Activated CD8-positive, alpha-beta T cell treated with anti-CD3 and anti-CD28 coated beads, Interleukin-2, amount 10 ng/mL, durations not matched to agents 7 days and 5 days (primary cell): ENCODE measurements around the gene SLC28A1. TPM values are rescaled to one million over a fixed set of nuclear protein-coding genes. Genes with fewer than 3 reads are reported as not detected.
"Not testable (repeated sequence)": the region's sequence is repeated elsewhere in the genome, so short reads cannot be mapped to it uniquely, and the experiment has no call there.

ENCODE experiments used
- ATAC-seq: fragments of 150-1000 bp; cut with Tn5 transposase; one replicate; pipeline ENCODE4 v1.10.0; 2021; ENCODE audit warnings: moderate library complexity
- CTCF ChIA-PET: fragments of 350-600 bp; sonication (Branson Sonifier 250); formaldehyde crosslinking; loops from one replicate; lab custom pipeline; 2021; ENCODE audit warnings: antibody characterized with exemption; lab: Charles Lee
- POLR2A ChIA-PET: fragments of 350-600 bp; sonication (Branson Sonifier 250); formaldehyde crosslinking; loops from one replicate; lab custom pipeline; 2021; ENCODE audit warnings: antibody characterized with exemption; lab: Charles Lee
- DNase-seq: peaks from one replicate; pipeline ENCODE4 v3.0.0-alpha.2; 2020
- H3K27ac Mint-ChIP-seq: one replicate; pipeline ENCODE4 v1.8.0; 2021; ENCODE audit warnings: mild to moderate bottlenecking, mixed read lengths
- H3K27me3 Mint-ChIP-seq: one replicate; pipeline ENCODE4 v1.8.0; 2021; ENCODE audit warnings: low read depth, mixed read lengths
- H3K36me3 Mint-ChIP-seq: one replicate; pipeline ENCODE4 v1.8.0; 2021; ENCODE audit warnings: low read depth, mixed read lengths
- H3K4me1 Mint-ChIP-seq: one replicate; pipeline ENCODE4 v1.8.0; 2021; ENCODE audit warnings: low read depth, mixed read lengths
- H3K4me3 Mint-ChIP-seq: one replicate; pipeline ENCODE4 v1.8.0; 2021; ENCODE audit warnings: mild to moderate bottlenecking, mixed read lengths
- H3K9me3 Mint-ChIP-seq: one replicate; pipeline ENCODE4 v1.8.0; 2022; ENCODE audit warnings: mixed read lengths; ENCODE audit not compliant: insufficient read depth
- total RNA-seq, 2 experiments: library from RNA; stranded (reverse); gene quantifications; one replicate each; pipeline ENCODE4 v1.2.3, GENCODE V29; 2021

The SLC28A1 gene
- total RNA-seq, 2 experiments from 2014 or later, result not detected

GRCh38 chr15:84917452-84917851 is 33.0 kb downstream of the SLC28A1 start:
- no peaks in the 10 kb centered on the region for H3K27me3 Mint-ChIP-seq
- no peaks in the 10 kb centered on the region for H3K9me3 Mint-ChIP-seq
- ATAC-seq (no peak), DNase-seq (no peak)
- ChIA-PET CTCF (interaction anchor here (0.9 kb wide), 1 partner anchor 39 kb away, joined by 5 read pairs; no protein-coding TSS in a partner anchor), POLR2A (no interaction called here)
- peaks cover 22% of the 10 kb centered on the region for H3K4me1 Mint-ChIP-seq
- H3K36me3 Mint-ChIP-seq, result peaks cover 2% of the 10 kb centered on the region
- H3K27ac Mint-ChIP-seq, result peak overlapping the region; percentile 3
- H3K4me3 Mint-ChIP-seq, result no peak overlapping the region

- no peak for ATAC-seq
- POLR2A ChIA-PET, result no interaction called here
- DNase-seq, result no peak
- H3K4me3 Mint-ChIP-seq, result no peak overlapping the region
- H3K4me1 Mint-ChIP-seq, result peaks cover 16% of the 10 kb centered on the region
- H3K27me3 Mint-ChIP-seq, result no peaks in the 10 kb centered on the region
- H3K27ac Mint-ChIP-seq, result no peak overlapping the region
- CTCF ChIA-PET, result interaction anchor here (1.0 to 2.0 kb wide), 2 partner anchors 9 to 74 kb away, joined by 4 to 8 read pairs; no protein-coding TSS in a partner anchor
- H3K36me3 Mint-ChIP-seq, result peaks cover 2% of the 10 kb centered on the region
- H3K9me3 Mint-ChIP-seq, result no peaks in the 10 kb centered on the region
Observed at GRCh38 chr15:84919106-84919667, 34.7 kb downstream of the SLC28A1 start.

- Mint-ChIP-seq H3K27ac (no peak overlapping the region), H3K4me1 (no peaks in the 10 kb centered on the region), H3K27me3 (no peaks in the 10 kb centered on the region), H3K9me3 (no peaks in the 10 kb centered on the region), H3K4me3 (no peak overlapping the region), H3K36me3 (no peaks in the 10 kb centered on the region)
- DNase-seq (no peak), ATAC-seq (no peak)
- ChIA-PET POLR2A (no interaction called here), CTCF (no interaction called here)
Observed at GRCh38 chr15:84921121-84921520, 36.7 kb downstream of the SLC28A1 start.

DNA sequence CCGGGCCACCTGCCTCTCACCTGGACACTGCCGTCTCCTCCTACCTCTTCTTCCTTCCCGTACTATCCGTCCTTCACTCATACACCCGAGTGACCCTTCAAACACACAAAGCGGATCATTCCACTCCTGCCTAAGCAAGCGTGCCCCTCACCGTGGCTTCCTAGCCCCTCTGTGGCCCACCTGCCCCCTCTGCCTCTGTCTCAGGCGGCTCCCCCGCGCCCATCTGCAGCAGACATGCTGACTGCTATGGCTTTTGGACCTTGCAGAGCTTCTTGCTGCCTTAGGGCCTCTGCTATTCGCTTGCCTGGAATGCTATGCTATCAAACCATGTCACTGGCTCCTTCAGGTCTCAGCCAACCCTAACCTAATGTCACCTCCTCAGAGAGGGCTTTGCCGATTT is 38.1 kb downstream of the SLC28A1 start:
- POLR2A ChIA-PET, result no interaction called here
- Mint-ChIP-seq H3K4me1 (no peaks in the 10 kb centered on the region), H3K36me3 (no peaks in the 10 kb centered on the region), H3K27ac (peak overlapping the region; percentile 16), H3K4me3 (no peak overlapping the region), H3K9me3 (no peaks in the 10 kb centered on the region), H3K27me3 (no peaks in the 10 kb centered on the region)
- CTCF ChIA-PET, result interaction anchor here (1.2 kb wide), 1 partner anchor 324 kb away, joined by 3 read pairs; no protein-coding TSS in a partner anchor
- DNase-seq, result no peak
- ATAC-seq, result no peak

DNA sequence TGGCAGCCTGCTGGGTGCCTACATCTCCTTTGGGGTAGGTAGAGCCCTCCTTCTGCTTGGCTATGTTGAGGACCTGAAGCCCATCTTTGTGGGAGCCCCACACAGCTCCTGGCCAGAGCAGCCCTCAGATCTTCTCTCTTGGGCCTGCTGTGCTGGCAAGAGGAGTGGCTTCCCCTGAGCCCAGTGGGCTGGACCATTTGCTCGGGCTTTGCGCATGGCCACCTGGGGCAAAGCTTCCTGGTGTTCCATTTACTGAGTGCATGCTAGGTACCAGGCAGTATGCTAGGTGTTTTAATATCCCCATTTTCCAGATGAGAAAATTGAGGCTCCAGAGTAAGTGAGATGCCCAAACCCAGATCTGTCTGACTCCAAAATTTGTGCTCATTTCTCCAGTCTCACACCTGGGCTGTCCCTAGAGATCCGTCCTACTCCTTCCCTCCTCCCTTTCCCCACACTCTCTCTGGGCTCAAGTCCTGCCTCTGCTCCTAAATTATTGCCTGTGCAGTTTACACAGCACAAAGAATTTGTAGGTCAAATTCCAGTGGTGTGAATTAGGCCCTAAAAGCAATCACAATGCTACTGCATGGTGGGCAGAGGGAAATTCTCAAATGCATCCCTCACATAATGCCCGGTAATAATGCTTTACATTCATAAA is 39.7 kb downstream of the SLC28A1 start:
- CTCF ChIA-PET, result interaction anchor here (1.6 kb wide), 1 partner anchor 120 kb away, joined by 3 read pairs; no protein-coding TSS in a partner anchor
- POLR2A ChIA-PET, result no interaction called here
- Mint-ChIP-seq H3K9me3 (no peaks in the 10 kb centered on the region), H3K27me3 (no peaks in the 10 kb centered on the region), H3K36me3 (no peaks in the 10 kb centered on the region), H3K27ac (no peak overlapping the region), H3K4me3 (no peak overlapping the region), H3K4me1 (peaks cover 5% of the 10 kb centered on the region)
- ATAC-seq (no peak), DNase-seq (no peak)

DNA sequence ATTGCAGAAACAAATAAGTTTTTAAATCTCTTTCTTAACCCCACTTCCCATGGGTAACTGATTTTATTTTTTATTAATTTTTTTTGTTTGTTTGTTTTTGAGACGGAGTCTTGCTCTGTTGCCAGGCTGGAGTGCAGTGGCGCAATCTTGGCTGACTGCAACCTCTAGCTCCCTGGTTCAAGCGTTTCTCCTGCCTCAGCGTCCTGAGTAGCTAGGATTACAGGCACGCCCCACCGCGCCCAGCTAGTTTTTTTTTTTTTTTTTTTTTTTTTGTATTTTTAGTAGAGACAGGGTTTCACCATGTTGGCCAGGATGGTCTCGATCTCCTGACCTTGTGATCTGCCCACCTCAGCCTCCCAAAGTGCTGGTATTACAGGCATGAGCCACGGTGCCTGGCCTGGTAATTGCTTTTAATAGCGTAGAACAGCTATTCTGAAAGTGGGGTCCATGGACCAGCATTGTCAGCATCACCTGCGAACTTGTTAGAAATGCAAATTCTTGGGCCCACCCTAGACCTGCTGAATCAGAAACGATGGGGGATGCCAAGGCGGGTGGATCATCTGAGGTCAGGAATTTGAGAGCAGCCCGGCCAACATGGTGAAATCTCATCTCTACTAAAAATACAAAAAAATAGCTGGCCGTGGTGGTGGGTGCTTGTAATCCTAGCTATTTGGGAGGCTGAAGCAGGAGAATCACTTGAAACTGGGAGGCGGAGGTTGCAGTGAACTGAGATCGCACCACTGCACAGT is 40.5 kb downstream of the SLC28A1 start:
- H3K4me3 Mint-ChIP-seq, H3K27me3 Mint-ChIP-seq, DNase-seq, H3K9me3 Mint-ChIP-seq, H3K36me3 Mint-ChIP-seq, H3K27ac Mint-ChIP-seq, H3K4me1 Mint-ChIP-seq, ATAC-seq, POLR2A ChIA-PET: not testable (repeated sequence)
- CTCF ChIA-PET, result interaction anchor here (1.6 kb wide), 1 partner anchor 119 kb away, joined by 3 read pairs; no protein-coding TSS in a partner anchor

DNA sequence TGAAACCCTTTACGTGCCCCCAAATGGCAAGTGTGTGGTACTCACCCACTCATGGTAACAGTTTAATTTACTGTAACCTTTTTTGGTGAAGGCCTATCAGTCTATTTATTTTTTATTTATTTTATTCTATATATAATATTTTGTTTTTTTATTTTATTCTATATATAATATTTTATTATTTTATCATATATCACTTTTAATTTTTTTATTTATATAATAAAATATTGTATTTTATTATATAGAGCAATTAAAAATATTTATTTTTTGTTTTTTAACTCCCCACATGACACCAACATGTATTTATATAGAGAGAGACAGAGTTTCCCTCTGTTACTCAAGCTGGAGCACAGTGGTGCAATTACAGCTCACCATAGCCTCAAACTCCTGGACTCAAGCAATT is 41.4 kb downstream of the SLC28A1 start:
- no peaks in the 10 kb centered on the region for H3K27me3 Mint-ChIP-seq
- DNase-seq (no peak), ATAC-seq (no peak)
- H3K4me1 Mint-ChIP-seq, result peaks cover 5% of the 10 kb centered on the region
- no peaks in the 10 kb centered on the region for H3K36me3 Mint-ChIP-seq
- H3K4me3 Mint-ChIP-seq, result no peak overlapping the region
- POLR2A ChIA-PET, result no interaction called here
- no peaks in the 10 kb centered on the region for H3K9me3 Mint-ChIP-seq
- H3K27ac Mint-ChIP-seq, result no peak overlapping the region
- CTCF ChIA-PET, result interaction anchor here (1.5 to 1.6 kb wide), 2 partner anchors 118 to 270 kb away, joined by 3 to 5 read pairs; no protein-coding TSS in a partner anchor

- DNase-seq, result no peak
- Mint-ChIP-seq H3K9me3 (no peaks in the 10 kb centered on the region), H3K4me3 (no peak overlapping the region), H3K36me3 (no peaks in the 10 kb centered on the region), H3K4me1 (peaks cover 5% of the 10 kb centered on the region), H3K27me3 (no peaks in the 10 kb centered on the region), H3K27ac (no peak overlapping the region)
- POLR2A ChIA-PET, result no interaction called here
- CTCF ChIA-PET, result interaction anchor here (0.6 to 1.5 kb wide), 5 partner anchors 44 to 355 kb away, joined by 3 to 6 read pairs (median 4); no protein-coding TSS in a partner anchor
- ATAC-seq, result no peak
Observed at GRCh38 chr15:84926491-84927230, 42.2 kb downstream of the SLC28A1 start.

GRCh38 chr15:84928843-84929168 is 44.3 kb downstream of the SLC28A1 start:
- no peak for DNase-seq
- no peaks in the 10 kb centered on the region for H3K27me3 Mint-ChIP-seq
- ChIA-PET POLR2A (no interaction called here), CTCF (interaction anchor here (0.7 to 1.8 kb wide), 25 partner anchors 9 to 358 kb away, joined by 3 to 27 read pairs (median 4); partner anchors contain the start of gene ZSCAN2)
- no peak for ATAC-seq
- no peak overlapping the region for H3K4me3 Mint-ChIP-seq
- no peak overlapping the region for H3K27ac Mint-ChIP-seq
- H3K9me3 Mint-ChIP-seq, result no peaks in the 10 kb centered on the region
- peaks cover 5% of the 10 kb centered on the region for H3K4me1 Mint-ChIP-seq
- H3K36me3 Mint-ChIP-seq, result no peaks in the 10 kb centered on the region

- no peak for DNase-seq
- H3K27me3 Mint-ChIP-seq, result no peaks in the 10 kb centered on the region
- ATAC-seq, result no peak
- no peak overlapping the region for H3K4me3 Mint-ChIP-seq
- CTCF ChIA-PET, result interaction anchor here (1.0 to 1.4 kb wide), 3 partner anchors 23 to 114 kb away, joined by 3 read pairs; no protein-coding TSS in a partner anchor
- peaks cover 5% of the 10 kb centered on the region for H3K4me1 Mint-ChIP-seq
- POLR2A ChIA-PET, result no interaction called here
- H3K27ac Mint-ChIP-seq, result no peak overlapping the region
- H3K9me3 Mint-ChIP-seq, result no peaks in the 10 kb centered on the region
- H3K36me3 Mint-ChIP-seq, result no peaks in the 10 kb centered on the region
Observed at GRCh38 chr15:84929795-84930603, 45.5 kb downstream of the SLC28A1 start.
